CD4-positive, alpha-beta T cell treated with Interleukin-21 for 1 hour (primary cell): ENCODE measurements around the gene SYNE2.

Source experiments
- DNase-seq: peaks from one replicate; pipeline ENCODE4 v3.0.0-alpha.2; 2020

Gene SYNE2

GRCh38 chr14:64220466-64220865, 367.7 kb downstream of the SYNE2 start:
- DNase-seq: no peak

- DNase-seq: no peak
These were observed 368.7 kb downstream of the SYNE2 start for GRCh38 chr14:64221391-64222003.

DNA sequence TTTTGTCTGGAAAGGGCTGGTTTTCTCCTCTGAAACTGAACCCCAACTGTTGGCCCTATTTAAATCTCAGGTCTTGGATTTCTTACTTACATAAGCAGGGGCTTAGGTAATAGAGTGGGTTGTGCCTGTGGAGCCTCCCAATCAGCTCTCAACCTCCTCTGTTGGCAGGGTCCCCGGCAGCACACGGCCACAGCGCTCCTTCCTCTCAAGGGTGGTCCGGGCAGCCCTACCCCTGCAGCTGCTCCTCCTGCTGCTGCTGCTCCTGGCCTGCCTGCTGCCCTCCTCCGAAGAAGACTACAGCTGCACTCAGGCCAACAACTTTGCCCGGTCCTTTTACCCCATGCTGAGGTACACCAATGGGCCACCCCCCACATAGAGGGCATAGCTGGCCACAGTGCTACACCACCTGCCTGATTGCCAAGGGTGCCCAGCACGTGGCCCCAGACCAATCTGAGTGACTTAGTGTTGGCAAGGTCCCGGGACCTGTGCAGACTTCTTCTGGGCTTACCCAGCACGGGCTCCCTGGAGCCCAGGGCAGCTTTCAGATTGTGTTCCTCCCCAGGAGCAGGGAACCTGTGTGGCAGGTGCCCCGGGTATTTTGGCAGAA, 372.4 kb downstream of the SYNE2 start:
- DNase-seq: no peak

DNA sequence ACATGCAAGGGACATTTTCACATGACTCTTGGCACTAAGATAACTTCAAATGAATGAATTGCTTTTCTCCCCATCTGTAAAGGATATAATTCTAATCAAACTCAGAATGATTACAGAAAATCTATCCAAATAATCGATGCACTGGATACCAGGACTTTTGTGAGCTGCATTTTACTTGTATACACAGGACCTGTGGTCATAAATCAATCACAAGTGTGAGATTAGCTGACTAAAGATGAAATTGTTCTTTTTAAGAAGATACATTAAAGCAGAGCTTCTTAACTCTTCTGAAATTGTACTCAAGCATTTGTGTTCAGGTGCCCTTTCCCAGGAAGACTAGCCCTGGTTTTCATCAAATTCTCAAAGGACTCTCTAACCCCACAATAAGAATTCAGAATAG, 375.1 kb downstream of the SYNE2 start:
- DNase-seq: no peak

GRCh38 chr14:64229489-64229888, 376.7 kb downstream of the SYNE2 start:
- no peak for DNase-seq

DNA sequence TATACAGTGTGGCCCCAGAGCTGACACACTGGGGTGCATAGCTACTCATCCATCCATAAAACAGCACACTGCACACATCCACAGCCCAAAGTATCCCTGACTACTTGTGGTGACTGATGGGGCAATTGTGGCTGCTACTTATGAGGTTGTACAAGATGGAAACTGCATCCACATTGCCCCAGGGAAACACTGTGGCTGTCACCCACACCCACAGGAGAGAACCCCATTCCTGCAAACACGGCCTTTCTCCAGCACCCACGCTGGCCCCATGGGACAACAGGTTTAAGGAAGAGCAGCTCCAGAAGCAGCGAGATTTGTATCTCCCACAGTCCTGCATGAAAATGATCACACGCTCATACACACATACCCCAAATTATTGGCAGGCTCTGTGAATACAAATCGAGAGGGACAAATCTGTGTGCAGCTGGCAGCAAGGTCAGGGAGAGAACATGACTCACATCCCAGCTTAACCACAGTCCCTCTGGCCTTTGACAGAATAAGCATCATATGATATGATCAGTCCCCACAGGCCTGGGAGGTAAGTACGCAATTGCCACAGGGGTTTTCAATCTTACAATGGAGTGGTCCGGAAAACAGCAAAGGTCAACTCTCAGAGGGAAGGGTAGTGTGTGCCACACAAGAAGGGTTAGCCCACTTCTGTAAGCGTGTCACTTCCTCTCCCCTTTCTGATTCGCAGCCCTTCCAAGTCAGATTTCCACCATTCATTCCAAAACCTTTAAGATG, 379.5 kb downstream of the SYNE2 start:
- no peak for DNase-seq

DNA sequence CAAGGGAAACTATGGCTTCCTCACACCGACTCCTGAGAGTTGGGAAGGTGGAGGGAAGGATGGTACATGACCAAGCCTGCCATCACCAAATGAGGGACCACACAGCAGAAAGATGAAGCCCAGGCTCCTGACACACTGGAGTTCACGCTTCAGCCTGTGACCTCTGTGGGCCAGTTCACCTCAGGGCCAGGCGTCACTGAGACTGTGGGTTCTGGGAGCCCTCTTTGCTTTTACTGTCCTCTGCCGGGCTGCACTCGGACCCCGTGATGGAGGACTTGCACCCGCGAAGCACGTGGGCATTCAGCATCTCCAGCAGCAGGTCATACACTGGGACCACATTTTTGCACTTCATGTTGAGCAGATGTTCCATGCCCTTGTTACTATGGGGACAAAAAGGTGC, 380.1 kb downstream of the SYNE2 start:
- no peak for DNase-seq

- DNase-seq: no peak
These were observed 380.9 kb downstream of the SYNE2 start for GRCh38 chr14:64233531-64234190.

GRCh38 chr14:64234877-64235651, 382.3 kb downstream of the SYNE2 start:
- no peak for DNase-seq

DNA sequence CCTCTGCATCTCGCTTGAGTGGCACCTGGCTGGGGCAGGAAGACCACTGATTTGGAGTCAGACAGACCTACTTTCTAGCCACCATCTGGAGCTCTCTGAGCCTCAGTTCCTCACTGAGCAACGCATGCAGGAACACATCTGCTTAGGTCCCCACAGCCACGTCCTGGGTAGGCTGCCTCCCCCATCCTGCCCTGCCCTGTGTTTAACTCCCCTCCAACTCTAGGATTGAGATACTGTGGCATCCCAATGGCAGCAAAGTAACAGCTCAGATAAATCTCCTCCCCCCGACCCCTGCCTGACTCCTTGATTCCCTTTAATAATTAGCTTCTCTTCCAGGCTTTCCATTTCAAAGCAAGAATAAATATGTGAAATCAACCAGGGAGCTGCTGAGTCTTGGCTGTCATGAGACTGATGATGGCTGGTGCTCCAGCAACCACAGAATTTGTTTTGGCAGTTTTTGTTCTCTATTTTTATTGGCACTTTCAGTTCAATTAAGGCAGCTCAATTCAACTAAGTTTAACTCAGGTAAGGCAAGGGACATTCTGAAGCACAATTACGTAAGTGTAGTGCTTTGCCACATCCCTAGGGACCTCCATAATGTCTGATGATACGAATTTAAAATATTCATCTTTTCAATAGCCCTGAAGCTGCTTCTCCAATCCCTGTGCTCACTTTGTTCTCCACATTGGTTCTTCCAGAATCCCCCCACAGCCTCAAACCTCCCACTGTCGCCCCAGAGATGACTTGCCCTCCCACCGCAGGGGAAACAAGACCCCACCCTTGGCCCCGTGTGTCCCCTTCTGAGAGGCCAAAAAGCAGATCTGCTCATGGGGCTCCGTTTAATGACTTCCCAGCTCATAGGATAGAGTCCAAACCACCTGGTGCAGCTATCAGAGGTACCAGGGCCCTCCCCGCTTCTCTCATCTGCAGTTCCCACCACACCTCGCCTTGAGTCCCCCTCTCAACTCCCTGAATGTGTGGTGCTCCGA, 383.1 kb downstream of the SYNE2 start:
- DNase-seq: no peak

DNA sequence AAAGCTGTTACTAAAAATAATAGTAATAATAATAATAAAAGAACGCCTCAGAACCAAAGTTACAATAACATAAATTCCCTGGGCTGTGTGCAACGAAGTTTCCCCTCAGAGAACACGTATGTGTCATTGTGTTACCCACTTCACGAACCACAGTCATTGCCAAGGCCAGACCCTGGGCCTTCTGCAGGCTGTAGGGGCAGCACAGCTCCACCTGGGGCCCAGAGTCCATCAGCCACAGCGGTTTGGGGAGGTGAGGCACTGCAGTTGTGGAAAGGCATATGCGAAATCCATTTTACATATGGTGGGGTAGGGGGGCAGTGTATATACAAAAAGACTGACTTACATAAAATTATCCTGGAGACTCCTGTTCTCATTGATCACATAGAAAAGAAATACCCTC, 385.2 kb downstream of the SYNE2 start:
- no peak for DNase-seq

DNA sequence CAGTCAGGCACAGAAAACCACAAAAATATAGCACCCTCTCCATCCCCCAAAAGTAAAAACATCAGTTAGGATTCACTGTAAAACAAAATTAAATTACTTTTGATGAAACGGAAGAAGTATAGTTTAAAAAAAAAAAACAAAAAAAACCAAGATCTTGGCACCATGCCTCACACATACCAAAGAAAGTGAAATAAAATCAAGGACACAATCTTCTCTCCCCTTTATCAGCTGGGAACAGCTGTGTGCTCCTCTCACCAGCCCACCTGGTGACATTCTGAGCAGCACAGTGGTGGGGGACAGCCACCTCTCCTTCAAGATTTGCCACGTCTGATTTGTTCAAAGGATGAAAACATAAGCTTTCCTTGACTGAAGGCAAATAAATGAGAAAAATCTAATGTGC, 385.8 kb downstream of the SYNE2 start:
- DNase-seq: no peak

GRCh38 chr14:64244279-64244678, 391.5 kb downstream of the SYNE2 start:
- no peak for DNase-seq

DNA sequence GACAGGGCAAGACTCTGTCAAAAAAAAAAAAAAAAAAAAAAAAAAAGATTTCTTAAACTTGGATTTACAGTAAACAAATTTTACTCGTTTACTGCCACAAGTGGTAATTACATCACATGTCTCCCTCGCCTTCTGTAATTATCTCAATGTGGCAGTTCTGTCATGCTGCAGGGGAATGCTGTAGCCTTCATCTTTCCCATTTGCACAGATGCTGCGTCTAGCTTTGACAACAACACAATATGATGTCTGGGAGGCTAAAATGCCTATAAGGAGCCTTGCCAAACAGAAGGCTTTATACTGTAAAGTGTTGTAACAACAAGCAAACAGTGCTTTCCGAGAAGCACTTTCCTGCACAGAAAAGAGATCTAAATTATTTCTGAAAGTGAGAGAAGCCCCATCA, 392.7 kb downstream of the SYNE2 start:
- DNase-seq: no peak

- no peak for DNase-seq
These were observed 393.9 kb downstream of the SYNE2 start for GRCh38 chr14:64246688-64247087.

GRCh38 chr14:64247195-64247594, 394.4 kb downstream of the SYNE2 start:
- DNase-seq: no peak

- DNase-seq: no peak
These were observed 395.9 kb downstream of the SYNE2 start for GRCh38 chr14:64248689-64249088.

- no peak for DNase-seq
These were observed 396.6 kb downstream of the SYNE2 start for GRCh38 chr14:64249363-64249762.

DNA sequence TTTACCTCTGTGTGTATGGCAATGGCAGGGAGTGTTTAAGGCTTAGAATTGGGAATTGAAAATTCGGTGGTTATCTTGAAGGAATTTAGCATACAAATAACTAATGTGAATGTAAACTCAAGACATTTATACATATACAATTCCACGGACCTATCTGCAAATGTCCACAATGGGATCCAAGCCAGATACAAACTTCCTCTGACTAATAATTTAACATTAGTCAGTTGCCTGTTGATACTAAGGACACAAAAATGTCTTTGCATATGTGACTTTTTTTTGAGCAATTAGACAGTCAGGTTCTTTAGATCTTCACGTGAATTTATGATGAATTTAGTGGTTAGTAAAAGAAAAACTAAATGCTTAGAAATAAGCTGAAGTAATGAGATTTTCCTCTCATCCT, 400.9 kb downstream of the SYNE2 start:
- DNase-seq: no peak

DNA sequence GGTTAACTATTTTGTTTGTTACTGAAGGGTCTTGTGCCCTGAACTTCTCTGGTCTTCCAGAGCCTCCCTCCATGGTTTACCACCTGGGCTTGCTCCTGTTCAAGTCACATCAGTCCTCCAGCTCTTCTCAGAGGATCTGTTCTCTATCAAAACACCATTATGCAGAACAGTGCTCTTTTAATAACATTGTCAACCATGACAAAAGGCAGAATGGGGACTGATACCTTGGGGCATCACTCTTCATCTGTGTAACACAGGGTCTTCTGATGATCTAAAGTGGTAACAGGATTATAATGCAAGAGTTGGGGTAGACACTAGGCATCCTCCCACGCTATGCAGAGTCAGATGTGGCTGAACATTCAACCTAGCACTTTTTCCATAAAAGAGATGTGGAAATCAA, 403.0 kb downstream of the SYNE2 start:
- DNase-seq: no peak

DNA sequence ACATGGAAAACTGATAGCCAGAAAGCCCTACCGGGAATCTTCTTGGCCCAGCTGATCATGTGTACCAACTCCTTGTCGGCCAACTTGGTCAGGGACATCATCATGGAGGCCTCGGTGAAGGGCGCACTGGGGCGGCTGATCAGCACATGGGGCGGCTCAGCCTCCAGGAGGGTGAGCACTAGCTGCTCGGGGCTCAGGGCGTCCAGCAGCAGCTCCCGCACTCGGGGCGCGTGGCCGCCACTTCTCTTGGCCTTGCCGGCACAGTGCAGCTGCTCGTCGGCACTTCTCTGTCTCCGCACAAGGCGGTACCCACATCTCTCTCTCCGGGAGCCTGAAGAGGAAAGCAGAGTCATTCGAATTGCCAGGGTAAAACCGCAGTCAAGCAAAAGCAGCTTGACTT, 407.6 kb downstream of the SYNE2 start:
- no peak for DNase-seq

DNA sequence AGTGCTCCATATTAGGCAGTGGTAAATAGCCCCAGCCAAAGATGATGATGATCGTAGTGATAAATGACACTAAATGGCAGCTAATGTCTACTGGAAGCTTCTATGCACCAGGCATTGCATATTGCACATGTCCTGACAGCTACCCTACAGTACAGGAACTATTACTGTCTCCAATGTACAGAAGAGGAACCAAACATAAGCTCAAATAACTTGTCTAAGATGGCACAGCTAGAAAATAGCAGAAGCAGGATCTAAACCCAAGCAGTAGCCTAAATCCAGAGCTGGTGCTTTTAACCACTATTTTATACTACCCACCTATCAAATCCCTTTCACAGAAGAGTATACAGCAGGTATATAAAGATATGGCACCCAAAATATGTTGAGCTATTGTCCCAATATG, 412.4 kb downstream of the SYNE2 start:
- DNase-seq: no peak
